Activated naive CD8-positive, alpha-beta T cell treated with anti-CD3 and anti-CD28 coated beads, Interleukin-2, amount 50 U/mL, for 16 hours (primary cell): Measurements from ENCODE around the gene MED13L.

Source experiments
- DNase-seq: peaks from one replicate; pipeline ENCODE4 v3.0.0-alpha.2; 2020; ENCODE audit warnings: low read depth, low spot score

The MED13L gene

GRCh38 chr12:116213014-116213413, 64.5 kb downstream of the MED13L start:
- no peak for DNase-seq

GRCh38 chr12:116210762-116211161, 66.7 kb downstream of the MED13L start:
- DNase-seq = no peak

DNA sequence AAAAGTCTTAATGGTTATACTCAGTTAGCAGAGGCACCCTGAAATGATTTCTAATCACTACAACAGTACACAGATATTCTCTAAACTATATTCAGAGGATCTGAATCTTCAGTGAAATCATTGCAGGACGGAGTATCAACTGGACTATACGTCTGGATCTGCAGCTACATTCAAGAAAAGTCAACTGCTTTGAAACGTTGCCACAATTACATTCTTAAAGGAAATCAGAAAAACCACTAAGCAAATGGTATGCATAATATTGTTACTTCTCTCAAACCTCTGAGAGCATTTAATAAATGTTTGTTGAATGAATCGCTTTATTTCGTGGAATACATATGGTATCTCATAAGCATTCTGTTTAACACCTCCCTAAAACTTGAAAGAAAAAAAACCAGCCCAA, 67.4 kb downstream of the MED13L start:
- no peak for DNase-seq

- no peak for DNase-seq
Measured at GRCh38 chr12:116209503-116209902, 68.0 kb downstream of the MED13L start.

GRCh38 chr12:116207274-116207673, 70.2 kb downstream of the MED13L start:
- DNase-seq = no peak

- no peak for DNase-seq
Measured at GRCh38 chr12:116206828-116207227, 70.7 kb downstream of the MED13L start.

GRCh38 chr12:116204785-116205184, 72.7 kb downstream of the MED13L start:
- no peak for DNase-seq

DNA sequence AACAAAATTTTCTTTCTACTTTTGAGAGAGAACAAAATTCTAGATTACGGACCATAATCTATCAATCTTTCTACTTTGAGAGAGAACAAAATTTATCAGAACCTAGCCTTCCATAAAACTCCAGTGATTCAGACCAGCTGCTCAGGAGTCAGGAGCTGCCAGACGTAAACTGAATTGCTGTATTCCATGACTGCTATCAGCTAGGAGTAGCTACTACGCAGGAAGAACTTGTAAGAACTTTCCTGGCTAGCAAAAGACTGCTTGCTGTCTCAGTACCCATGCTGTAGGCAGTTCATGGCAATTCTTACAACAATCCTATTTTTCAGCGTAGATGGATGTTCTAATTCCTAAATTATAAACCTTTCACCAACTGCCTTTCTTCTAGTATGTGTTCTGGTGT, 73.3 kb downstream of the MED13L start:
- no peak for DNase-seq

DNA sequence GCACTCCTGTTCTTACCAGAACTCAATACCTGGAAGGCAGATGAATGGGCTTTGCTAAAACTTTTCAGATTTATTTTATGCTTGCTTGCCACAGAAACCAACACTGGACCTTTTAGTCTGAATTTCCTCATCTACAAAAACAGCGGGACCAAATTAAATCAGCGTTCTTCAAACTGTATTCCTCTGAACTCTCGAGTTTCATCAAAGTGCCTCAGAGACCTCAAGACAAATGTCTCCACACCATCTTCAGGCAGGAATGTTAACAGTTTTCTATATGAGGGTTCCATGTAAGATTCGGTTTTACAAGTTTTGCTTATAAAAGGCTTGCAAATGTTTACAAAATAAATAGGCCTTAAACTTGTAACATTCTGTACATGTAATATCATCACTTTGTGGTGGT, 74.6 kb downstream of the MED13L start:
- no peak for DNase-seq

DNA sequence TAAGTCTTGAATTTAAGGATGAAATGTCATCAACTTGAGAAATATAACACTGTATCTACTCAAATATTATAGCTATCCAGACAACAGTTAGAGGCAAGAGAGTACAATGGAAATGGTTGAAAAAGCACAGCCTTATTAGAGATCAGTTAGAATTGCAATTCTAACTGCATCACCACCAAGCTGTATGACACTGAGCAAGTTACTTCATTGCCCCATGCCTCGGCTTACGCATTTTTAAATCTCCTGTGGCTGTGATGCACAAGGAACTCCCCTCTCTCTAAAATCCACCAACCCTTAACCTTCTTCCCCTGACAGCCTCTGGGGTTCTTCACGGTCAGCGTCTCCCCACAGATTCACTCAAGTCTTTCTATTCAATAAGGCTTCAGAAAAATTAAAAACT, 75.1 kb downstream of the MED13L start:
- no peak for DNase-seq

DNA sequence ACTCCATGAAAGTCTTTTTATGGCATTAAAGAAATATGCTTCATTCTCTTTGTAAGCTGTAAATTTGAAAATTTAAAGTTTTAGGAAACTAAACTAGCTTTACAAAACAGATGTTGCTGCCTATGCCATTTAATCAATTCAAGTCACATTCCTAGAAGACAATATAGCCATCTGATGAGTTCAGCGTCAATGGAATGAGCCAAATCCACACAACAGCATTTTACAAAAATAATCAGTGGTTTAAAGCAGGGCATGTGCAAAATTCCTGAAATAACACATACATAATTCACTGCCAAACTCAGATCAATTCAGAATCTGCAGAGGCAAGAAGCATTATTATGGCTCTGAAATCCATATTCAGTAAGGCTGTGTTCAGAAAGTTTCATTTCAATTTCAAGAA, 75.6 kb downstream of the MED13L start:
- DNase-seq = no peak

DNA sequence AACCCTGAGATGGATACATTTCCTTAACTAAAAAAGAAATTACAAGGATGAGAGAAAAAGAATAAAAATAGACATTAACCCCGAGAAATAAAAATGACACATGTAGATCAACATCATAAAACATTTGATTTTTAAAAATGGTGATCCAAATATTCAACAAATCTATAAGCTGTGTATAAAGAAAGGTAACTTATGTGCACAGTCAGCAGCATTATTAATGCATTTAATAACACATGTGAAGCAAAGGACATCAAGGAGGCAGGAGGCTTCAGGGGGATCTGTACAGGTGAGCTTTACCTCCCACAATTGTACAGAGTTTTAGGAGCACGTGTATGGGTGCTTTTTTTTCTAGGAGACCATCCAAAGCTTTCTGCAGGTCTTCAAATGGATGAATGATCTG, 76.1 kb downstream of the MED13L start:
- DNase-seq = no peak

DNA sequence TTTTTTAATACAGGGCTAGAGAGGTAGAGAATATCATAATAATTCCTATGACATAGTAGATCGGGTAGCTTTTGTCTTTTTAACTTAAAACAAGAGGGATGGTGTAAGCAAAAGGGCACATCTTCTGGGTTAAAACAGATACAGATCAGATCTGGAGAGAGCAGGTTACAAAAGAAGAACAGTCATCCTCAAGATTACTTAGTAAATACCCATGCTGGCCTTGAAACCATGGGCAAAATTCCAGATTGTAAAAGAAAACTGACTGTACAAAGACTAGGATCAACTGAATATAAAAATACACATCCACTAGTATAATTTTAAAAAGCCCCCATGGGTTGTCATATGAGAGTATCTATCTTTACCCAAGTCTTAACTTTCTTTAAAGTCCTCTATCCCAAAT, 76.7 kb downstream of the MED13L start:
- DNase-seq = no peak

DNA sequence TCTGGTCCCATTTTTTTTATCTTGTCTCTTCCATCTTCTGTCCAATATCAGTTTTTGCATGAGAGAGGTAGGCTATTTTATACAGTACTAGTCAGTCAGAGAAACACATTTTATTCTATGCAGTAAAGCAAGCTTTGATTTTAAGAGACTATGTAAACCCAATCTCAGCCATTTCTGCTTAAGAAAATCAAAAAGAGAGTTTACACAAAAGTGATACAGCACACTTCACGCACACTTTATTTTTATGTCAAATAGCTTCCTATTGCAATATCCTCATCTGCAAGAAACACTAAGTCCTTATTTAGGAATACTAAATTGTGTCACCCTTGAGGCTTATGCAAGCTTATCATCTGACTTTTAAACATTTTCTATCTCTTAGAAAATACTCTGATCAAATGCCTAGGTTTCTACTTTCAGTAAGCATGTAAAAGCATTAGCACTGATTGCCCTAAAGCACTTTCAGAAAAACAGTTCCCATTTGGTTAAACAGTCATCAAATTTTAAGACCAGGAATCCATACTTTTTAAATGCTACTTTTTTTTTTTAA, 78.3 kb downstream of the MED13L start:
- no peak for DNase-seq

- DNase-seq = no peak
Measured at GRCh38 chr12:116196752-116197718, 80.5 kb downstream of the MED13L start.

DNA sequence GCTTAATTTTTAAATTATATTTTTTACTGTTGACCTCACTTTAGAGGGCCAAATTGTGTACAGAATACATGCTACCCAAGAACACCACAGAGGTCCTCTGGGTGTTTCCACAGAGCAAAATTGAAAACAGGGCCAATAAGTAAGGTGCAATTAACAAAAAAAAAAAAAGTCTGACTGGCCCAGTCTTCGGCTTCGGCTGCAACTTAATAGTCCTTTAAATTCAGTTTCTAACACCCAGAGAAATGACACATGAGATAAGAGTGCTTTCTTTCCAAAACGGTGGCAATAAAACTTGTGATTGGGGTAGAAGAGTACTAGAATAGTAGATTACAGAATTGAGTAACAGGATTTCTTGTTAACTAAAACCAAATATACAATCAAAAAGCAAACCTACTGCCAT, 81.3 kb downstream of the MED13L start:
- no peak for DNase-seq

DNA sequence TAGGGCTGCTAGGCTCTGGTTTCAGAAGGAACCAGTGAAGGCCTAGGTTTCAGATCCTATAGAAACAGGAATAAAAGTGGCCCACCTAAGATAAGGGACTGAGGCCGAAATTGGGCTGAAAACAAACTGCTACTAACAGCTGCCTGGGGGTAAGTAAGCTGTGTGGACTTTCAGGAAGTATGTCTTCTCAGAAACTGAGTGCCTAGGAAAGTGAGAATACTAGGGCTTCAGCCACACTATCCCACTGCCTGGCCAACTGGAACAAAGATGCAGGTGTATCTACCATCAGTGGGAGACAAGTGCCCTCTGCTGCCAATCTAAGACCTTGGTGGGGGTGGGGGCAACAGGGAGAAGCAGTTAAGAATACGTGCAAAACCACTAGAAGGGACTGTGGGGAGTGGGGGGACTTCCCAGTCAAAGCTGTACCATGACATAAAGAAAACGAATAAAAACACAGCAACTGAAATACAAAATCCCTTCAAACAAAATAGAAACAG, 82.5 kb downstream of the MED13L start:
- DNase-seq = peak; percentile 47

GRCh38 chr12:116189692-116190091, 87.8 kb downstream of the MED13L start:
- DNase-seq = no peak

- DNase-seq = no peak
Measured at GRCh38 chr12:116188581-116188980, 88.9 kb downstream of the MED13L start.

GRCh38 chr12:116187151-116187511, 90.4 kb downstream of the MED13L start:
- DNase-seq = no peak

GRCh38 chr12:116186482-116187150, 90.9 kb downstream of the MED13L start:
- DNase-seq = no peak

GRCh38 chr12:116184763-116185162, 92.7 kb downstream of the MED13L start:
- no peak for DNase-seq

DNA sequence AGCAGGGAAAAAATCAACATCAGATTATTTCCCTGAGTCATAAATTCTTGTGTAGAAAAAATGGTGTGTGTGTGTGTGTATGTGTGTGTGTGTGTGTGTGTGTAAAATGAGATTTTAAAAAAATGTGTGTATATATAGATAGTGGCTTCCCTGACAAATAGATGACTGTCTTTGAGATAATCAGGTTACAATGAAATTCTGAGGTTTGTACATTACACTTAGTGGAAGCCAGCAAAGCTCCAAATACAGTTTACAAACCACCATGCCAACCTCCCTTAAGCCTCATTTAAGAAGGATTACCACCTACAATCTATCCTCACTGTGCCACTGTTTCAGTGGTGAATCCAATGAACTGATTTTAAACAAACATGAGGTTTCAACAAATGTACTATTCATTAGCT, 93.8 kb downstream of the MED13L start:
- no peak for DNase-seq
